Esophagus mucosa (tissue), 1 donor: ENCODE data around the gene UBA6. TPM values are rescaled to one million over a fixed set of nuclear protein-coding genes. Genes with fewer than 3 reads are reported as not detected.
"Not testable (repeated sequence)": the region's sequence is repeated elsewhere in the genome, so short reads cannot be mapped to it uniquely, and the experiment has no call there.

ENCODE experiments used
- ATAC-seq: fragments of 200-7000 bp; cut with Tn5 transposase; one replicate; pipeline ENCODE4 v1.9.1; 2020
- total RNA-seq: library from RNA; stranded (reverse); gene quantifications from one replicate; pipeline ENCODE4 v1.2.4, GENCODE V29; 2023
- donor health status: DM: yes; HTN: yes; CAD: no.

UBA6 gene
- total RNA-seq, 1 donor from 2014 or later, result 55.9 TPM

DNA sequence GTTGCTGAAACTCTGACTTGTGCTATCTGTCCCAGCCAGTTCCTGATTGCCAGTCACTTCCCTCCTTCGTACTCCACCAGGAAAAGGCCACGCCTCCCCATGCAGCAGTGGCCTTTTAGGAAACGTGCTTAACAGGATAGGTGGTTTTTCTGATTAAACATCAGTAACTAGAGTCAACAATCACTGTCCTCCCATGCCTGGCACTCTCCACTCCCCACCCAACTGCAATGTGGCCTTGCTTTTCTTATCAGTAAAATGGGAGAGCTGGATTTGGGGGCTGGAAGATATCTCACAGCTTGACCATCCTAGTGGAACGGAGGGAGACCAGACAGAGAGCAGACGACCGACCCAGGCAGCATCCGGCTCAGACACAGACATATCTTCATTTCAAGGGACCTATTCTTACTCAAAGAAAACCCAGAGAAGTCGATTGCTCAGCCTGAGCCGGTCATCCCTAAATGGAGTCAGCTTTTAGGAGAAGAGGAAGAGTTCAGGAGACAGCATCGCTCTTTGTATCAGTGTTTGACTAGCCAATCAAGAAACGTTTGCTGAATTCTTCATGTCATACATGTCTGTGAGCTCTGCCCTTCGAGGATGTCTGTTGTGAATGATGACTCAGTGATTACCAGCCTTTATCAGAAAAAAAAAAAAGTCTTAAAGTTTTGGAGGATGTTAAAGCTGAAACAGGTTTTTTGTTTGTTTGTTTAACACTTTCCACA, 12.7 kb upstream of the UBA6 start:
- peak; percentile 81 for ATAC-seq

DNA sequence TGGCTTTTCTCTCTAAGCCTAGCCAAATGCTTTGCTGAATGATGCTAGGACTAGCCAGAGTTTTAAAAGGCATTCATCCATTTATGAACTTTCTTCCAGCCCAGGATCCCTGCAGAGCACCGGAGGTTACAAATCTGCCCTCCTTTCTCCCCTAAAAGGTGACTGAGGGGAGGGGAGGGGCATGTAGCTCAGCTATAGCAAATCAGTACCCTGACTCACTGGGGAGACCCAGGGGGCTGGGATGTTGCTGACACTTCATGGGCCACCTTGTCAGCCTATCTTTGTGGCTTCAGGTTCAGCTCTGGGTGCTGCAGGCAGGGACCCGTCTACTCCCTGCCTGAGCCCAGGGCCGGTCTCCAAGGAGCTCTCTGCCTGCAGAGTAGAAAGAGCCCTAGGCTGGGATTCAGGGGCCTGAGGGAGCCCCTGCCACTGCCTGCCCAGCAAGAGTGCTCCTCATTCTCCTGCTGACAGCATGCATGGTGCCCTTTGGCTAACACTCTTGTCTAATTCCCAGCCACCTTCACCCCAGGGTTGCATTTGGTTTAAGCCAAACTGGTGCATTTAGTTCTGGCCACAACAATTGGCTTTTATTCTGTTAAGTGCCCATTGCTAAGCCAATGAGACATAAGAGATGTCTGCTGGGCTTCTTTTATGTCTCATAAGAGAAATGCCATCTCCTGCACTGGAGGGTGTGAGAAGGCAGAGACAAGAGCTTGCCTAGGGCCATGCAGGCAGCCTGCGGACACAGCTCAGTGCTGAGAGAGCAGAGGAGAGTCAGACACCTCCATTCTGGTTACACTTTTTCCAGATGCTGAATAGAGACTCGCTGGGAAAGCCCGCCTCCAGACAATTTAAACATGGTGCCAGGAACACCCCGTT, 11.9 kb upstream of the UBA6 start:
- peak; percentile 36 for ATAC-seq

DNA sequence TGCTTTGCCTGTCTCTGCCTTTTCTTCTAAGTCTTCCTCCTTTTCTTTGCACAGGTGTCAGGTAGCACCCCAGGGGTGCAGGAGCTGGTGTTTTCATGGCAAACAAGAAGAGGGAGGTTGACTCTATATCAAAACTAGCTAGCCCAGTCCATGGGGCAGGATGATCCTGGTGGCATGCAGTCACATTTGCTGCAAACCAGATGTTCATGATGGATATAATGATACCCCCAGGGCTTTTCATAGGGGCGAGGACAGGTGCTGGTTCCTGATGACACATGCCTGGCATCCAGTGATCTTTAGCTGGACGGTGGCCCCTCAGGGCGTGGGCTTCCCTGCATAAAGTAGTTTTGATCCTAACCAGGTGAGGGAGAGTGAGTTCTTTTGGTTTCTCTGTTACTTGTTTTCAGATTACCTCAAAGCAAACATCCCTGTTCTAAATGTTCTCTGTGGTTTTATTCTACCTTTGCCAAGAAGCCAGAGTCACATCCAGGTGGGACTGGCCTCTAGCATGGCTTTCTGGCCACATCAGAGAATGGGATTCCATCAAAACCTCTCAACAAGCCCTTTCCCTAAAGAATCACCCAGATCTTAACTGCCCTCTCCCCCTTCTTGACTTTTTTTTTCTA, 11.2 kb upstream of the UBA6 start:
- no peak for ATAC-seq

DNA sequence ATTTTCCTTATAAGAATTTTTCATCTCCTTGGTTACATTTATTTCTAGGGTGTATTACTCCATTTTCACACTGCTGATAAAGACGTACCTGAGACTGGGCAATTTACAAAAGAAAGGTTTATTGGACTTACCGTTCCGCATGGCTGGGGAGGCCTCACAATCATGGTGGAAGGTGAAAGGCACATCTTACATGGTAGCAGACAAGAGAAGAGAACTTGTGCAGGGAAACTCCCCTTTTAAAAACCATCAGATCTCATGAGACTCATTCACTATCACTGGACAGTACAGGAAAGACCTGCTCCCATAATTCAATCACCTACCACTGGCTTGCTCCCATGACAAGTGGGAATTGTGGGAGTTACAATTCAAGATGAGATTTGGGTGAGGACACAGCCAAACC, 5.7 kb upstream of the UBA6 start:
- not testable (repeated sequence) for ATAC-seq

DNA sequence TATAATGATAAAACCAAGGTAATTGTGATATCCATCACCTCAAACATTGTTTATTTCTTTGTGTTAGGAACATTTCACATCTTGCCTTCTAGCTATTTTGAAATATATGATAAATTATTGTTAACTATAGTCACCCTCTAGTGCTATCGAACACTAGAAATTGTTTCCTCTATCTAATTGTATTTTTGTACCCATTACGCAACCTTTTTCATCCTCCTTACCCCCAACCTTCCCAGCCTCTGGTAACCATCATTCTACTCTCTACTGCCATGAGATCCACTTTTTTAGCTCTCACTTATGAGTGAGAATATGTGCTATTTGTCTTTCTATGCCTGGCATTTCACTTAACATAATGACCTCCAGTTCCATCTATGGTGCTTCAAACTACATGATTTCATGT, 3.9 kb upstream of the UBA6 start:
- ATAC-seq, result no peak

DNA sequence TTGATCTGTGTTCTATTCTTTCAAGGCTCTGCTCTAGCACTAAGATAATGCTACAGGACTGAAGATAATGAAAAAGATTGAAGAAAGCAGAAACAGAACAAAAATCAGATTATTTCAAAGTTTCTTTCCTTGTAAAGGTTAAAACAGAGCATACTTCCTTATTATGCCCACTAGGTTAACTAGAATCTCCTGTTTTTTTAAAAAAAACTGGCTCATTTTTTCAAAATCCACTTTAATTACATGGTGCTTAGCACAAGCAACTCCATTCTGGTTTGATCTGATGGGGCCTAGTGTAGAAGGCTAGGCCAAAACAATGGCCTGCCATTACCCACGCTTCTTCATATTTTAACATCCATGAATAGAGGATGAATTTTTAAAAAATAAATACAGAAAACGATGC, 1.2 kb upstream of the UBA6 start:
- no peak for ATAC-seq

DNA sequence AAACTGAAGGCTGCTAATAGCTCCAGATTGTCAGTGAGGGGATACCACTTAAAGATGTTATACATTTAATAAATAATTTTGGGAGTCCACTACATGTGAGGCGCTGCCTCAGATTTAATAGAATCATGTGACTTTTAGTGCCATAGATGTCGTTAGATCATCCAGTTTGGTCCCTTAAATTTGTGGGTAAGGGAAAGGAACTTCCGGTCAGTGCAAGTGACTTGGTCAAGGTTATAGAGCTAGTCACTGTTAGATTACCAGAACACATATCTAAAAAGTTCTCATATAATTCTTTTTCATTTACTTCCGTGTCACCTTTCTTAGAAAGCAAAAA, 529 bp upstream of the UBA6 start:
- no peak for ATAC-seq

DNA sequence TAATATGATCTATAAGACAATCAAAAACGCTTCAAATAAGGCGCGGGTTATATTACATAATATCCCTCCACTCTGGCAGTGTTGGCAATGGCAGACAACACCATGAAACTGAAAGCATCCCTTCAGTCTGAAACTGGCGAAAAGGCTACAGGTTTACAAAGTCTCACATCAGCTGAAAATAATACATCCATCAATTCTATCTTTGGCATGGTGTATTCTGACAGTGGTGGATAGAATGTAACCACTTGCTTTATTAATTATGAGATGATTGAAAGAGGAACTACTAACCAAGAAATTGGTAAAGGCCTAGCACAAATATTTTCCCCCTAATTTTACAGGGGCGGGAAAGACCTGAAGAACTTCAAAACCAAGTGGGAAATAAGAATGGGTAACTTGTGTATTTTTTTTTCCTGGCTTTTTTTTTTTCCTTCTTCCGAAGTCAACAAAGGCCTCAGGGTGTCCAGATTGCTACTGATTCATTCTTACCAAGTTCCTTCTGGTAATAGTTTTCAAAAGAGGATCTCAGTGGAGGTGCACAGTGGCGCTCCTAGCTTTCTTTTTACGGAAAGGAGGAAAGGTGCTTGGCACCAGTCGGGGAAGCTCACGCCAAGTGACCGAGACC, 728 bp downstream of the UBA6 start:
- peak; percentile 29 for ATAC-seq

DNA sequence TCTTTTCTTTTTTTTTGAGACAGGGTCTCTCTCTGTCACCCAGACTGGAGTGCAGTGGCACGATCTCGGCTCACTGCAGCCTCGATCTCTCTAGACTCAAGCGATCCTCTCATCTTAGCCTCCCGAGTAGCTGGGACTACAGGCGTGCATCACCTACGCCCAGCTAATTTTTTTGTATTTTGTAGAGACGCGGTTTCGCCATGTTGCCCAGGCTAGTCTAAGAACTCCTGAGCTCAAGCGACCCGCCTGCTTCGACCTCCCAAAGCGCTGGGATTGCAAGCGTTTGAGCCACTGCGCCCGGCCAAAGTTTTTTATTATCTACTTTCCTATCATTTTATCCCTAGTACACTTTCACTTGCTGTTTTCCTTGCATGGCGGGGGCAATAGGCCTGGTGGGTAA, 1.4 kb downstream of the UBA6 start:
- ATAC-seq, result no peak

DNA sequence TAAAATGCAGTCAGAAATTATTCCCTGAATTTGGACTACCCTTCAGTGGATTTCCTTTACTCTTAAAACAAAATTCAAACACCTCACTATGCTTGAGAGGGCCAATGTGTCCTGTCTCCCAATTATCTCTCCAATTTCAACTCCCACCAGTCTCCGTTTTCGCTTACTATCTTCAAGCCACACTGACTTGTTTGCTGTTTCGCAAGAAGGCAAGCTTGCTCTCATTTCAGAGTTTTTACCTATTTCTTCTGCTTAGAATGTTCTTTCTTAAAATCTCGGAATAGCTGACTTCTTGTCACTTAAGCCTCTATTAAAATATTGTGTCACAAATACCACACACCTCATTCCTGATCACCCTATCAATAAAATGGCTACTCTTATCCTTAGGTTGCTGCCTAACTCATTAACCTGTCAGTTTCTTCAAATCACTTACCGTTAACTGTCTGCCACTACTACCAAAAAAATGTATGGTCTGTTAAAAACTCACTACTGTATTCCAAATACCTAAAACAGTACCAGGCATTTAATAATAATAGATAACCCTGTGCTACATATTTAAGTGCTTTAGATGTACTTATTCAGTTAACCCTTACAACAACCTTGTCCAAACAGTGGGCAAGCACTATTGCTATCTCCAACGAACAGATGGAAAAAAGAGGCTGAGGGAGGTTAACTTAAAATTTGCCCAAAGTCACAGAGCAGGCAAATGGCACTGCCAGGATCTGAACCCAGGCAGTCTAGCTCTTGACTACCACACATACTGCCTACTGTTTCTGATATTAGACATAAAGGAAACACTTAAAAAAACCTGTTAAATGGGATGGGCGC, 2.9 kb downstream of the UBA6 start:
- ATAC-seq, result no peak

DNA sequence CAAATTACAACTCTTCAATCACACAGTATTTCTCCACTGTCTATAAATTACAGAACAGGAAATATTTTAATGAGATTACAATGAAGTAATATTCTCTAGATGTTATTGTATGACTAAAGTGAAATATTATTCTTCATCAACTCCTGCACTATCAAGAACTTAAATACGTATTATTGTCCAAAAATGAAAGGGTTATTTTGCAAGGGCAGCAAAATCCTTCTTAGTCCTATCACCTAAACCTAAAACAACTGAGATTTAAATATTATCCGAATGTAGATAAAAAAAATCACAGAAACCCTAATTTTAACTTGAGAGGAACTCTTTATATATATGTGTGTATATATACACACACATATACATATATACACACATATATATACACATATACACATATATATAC, 4.9 kb downstream of the UBA6 start:
- ATAC-seq, result no peak

DNA sequence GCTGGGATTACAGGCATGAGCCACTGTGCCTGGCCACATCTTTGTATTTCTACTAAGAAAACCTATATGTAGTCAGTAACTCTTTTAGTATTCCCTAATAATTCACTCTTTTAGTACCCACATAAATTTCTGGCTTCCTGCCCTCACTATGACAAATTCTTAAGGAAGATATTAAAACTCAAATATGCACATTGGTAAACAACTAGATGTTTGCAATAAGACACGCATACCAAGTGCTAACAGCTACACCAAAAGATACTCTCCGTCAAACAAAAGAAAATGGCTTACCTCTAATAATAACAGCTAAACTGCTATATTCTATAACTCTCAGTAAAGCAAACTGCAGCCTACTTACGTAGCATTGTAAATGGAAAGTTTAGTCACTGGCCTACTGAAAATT, 6.3 kb downstream of the UBA6 start:
- ATAC-seq, result no peak

DNA sequence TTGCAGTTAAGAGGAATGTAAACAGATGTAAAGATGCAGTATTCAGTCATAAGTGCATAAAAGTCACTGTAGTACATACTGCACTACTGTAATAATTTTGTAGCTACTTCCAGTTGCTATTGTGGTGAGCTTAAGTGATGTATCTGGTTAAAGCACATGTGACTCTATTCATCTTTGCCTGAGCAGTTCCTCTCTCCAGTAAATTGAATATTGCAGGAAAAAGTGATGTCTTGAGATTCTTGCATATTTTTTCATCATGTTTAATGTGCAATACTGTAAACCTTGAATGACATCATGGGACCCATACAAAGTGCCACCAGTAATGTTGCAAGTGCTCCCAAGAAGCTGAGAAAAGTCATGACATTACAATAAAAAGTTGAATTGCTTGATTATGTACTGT, 9.6 kb downstream of the UBA6 start:
- ATAC-seq, result no peak

DNA sequence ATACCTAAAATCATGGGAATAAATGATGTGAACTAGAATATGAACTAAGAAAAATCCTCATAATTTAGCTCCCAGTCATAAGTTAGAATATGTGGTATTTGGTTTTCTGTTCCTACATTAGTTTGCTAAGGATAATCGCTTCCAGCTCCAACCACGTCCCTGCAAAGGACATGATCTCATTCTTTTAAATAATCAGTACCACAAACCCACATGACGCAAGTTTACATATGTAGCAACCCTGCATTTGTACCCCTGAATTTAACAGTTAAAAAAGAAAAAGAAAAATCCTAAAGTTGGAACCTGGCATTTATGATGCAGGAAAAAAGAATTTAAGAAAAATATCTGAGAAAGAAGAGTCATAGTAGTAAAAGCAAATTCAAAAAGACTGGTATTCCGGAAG, 13.3 kb downstream of the UBA6 start:
- ATAC-seq, result no peak

DNA sequence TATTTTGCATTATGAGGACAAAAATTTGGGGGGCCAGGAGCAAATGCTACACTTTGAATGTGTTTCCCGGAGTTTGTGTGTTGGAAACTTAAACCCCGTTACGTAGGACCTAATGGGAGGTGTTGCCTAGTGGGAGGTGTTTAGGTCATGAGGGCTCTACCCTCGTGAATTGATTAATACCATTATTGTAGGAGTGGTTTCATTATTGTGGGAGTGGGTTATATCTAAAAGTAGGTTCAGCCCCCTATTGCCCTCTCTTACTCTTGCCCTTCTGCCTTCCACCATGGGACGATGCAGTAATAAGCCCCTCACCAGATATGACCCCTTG, 15.5 kb downstream of the UBA6 start:
- ATAC-seq, result no peak

DNA sequence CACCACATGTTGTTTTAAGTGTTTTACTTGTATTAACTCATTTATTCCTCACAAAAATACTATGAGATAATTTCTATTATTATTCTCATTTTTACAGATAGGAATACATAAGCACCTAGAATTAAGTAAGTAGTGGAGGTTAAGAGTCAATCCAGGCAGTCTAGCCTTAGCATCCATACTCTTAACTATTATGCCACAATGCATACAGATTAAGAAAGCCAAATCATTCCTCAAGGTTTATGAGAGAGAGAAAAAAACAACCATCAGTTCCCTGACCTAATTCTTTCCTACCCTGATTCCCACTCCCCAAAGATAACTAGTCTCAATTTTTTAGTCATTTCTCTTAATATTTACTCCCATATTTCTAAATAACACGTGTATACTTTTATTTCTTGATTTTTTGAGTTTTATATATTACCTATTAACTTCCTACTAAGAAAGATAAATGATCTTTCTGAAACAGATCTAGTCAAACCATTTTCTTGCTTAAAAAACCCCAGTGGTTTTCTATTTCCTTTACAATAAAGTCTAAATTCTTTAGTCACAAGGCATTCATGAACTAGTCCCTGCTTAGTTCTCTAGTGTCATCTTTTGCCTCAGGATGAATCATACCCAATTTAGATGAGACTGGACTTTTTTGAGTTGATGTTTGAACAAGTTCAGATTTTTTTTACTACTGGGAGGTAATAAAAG, 16.0 kb downstream of the UBA6 start:
- ATAC-seq, result peak; percentile 69

DNA sequence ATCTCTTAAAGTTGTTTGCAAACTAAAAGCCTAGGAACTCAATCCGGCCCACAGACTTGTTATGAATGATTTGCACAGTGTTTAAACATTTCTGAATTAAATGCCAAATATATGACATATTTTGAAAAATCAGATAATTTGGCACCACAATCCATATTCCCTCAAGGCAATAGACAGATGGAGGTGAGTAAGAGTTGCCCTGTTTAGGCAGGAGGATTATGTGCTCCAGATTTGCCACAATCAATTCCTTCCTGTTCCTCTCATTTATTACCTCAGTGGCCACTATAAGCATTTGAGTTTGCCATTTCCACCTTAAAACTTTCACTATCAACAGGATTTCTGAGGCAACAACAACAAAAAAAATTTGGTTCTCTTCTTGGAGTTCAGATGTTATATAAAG, 18.7 kb downstream of the UBA6 start:
- ATAC-seq, result no peak

DNA sequence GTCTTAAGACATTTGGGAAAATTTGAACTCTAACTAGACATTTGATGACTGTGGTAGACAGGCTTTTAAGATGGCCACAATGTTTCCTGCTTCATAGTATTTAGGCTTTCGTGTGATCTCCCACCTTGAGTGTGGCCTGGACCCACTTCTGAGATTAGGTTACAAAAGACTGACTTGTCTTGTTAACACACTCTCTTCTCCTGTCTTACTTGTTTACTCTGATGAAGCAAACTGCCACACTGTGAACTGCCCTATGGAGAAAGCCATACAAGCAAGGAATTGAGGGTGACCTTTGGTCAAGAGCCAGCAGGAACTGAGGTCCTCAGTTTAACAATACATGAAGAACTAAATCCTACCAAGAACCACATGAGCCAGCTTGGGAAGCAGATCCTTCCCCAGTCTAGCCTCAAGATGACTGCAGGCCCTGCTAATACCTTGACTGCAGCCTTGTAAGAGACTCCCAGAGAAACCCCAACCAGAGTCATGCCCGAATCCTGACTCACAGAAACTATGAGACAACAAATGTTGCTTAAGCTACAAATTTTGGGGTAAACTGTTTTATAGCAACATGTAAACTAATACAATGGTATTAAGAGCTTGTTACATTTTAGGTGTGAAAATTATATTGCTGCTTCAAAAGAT, 20.3 kb downstream of the UBA6 start:
- peak; percentile 46 for ATAC-seq

DNA sequence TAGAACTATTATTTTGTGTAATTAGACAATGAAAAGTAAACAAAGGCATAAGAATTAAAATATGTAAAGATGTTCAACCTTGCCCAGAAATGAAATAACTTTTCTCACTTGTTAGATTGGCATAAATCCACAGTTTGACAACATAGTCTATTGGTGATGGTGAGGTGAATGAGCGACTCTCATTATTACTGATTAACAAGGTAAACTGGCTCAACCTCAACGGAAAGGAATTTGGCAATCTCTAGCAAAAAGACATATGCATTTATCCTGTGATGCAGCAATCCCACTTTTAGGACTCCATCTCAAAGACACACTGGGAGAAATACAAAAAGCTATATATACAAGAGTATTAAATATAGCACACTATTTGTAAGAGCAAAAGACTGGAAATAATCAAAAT, 22.3 kb downstream of the UBA6 start:
- ATAC-seq, result no peak

DNA sequence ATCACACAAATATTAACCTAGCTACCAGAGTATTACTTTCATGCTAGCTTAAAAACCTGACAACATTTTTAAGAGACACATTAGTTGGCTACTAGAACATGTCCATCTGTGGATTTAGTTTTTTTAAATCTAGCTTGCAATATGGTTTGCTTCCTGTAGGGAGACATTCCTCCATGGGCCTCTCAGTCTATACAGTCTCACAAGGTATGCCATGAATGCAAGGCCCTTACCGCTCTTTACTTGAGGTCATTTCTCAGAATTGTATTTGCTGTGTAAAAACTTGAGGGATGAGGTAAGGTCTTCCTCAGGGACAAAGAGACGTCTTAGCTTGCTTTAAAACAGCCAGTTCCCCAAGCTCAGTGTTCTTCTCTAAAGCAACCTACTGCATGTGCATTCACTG, 26.9 kb downstream of the UBA6 start:
- ATAC-seq, result no peak

DNA sequence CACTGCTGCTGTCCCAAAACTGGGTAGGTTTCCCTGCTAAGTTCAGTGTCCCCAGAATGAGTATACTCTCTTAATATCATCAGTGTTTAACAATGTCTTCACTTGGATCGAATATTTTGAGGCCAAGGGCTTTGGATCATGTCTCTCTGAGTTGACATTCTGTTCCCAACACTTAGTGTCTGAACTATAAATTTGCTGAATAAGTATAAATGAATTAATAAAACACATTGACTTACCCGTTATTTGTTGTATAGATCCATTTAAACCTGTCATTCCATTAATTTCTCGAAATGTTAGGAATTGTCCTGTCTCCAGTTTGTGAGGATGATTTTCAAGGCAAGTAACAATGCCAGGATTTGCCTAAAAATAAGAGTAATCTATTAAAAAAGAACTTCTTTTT, 32.6 kb downstream of the UBA6 start:
- ATAC-seq, result no peak

DNA sequence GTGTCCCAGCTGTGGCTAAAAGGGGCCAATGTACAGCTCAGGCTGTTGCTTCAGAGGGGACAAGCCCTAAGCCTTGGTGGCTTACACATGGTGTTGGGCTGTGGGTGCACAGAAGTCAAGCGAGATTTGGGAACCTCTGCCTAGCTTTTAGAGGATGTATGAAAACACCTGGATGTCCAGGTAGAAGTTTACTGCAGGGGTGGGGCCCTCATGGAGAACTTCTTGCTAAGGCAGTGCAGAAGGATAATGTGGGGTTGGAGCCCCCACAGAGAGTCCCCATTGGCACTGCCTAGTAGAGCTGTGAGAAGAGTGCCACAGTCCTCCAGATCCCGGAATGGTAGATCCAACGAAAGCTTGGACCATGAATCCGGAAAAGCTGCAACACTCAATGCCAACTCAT, 40.5 kb downstream of the UBA6 start:
- no peak for ATAC-seq
